K562 (cell line): Measurements from ENCODE around the gene PPP1CA. TPM values are rescaled to one million over a fixed set of nuclear protein-coding genes. Genes with fewer than 3 reads are reported as not detected.

Source experiments
- ATAC-seq: fragments of 200-7000 bp; cut with Tn5 transposase; 3 replicates; pipeline ENCODE4 v1.9.1; 2020; ENCODE audit warnings: moderate library complexity
- BruUV-seq: library from RNA; stranded (reverse); fragments of 400-500 nt; replicated peaks from 2 replicates; lab custom pipeline; 2021; lab: Mats Ljungman, UMichigan
- CTCF ChIA-PET: fragments of 300-600 bp; formaldehyde crosslinking; extraction: SDS; loops from one replicate; lab custom pipeline; 2021; ENCODE audit warnings: low intra/inter-chr PET ratio; lab: Yijun Ruan, JAX
- POLR2A ChIA-PET: fragments of 300-600, 350-650 bp; sonication (Branson Sonifier 250); formaldehyde crosslinking; extraction: SDS; loops from one replicate; lab custom pipeline; 2021; ENCODE audit warnings: antibody characterized with exemption, inconsistent platforms; lab: Yijun Ruan, JAX
- DNase-seq, 4 experiments: peaks; one replicate each; pipeline versions ENCODE4 v3.0.0 to v3.0.0-alpha.2; 2011 to 2018; ENCODE audit warnings: low spot score in 3 of 4, mixed read lengths in 3 of 4; ENCODE audit errors: extremely low read depth in 1 of 4
- FAIRE-seq: peaks from 2 replicates; lab custom pipeline; 2011; peaks lifted over from hg19 to GRCh38; lab: Jason Lieb, UNC
- H2AFZ ChIP-seq: 2 replicates; pipeline ENCODE4 v1.6.0; 2011; ENCODE audit warnings: low read depth, low read length, control low read depth, inconsistent platforms
- H3K27ac ChIP-seq: fragments of 200-600 bp; 3 replicates; pipeline ENCODE4 v1.8.0; 2011; ENCODE audit warnings: low read depth, mild to moderate bottlenecking, control low read depth, inconsistent platforms, low read length, moderate library complexity, mixed read lengths; ENCODE audit errors: extremely low read depth
- H3K27me3 ChIP-seq, 2 experiments: fragments of 300-600 bp in 1 of 2; 2 replicates in 1 of 2; 3 replicates in 1 of 2; pipeline versions ENCODE4 v1.6.0 to v1.8.0; 2011; ENCODE audit warnings: inconsistent platforms in 2 of 2, low read length in 2 of 2, mild to moderate bottlenecking in 1 of 2, mixed read lengths in 1 of 2, moderate library complexity in 1 of 2; ENCODE audit not compliant: control insufficient read depth in 2 of 2, insufficient read depth in 2 of 2
- H3K36me3 ChIP-seq: fragments of 300-600 bp; 3 replicates; pipeline ENCODE4 v1.8.0; 2011; ENCODE audit warnings: mild to moderate bottlenecking, low read length, inconsistent platforms; ENCODE audit not compliant: control insufficient read depth, insufficient read depth
- H3K4me1 ChIP-seq, 2 experiments: fragments of 200-600 bp in 1 of 2; replicated peaks in 1 of 2; 2 replicates in 1 of 2; 3 replicates in 1 of 2; pipeline versions ENCODE4 v1.5.1 to v1.8.0; 2011; ENCODE audit warnings: inconsistent platforms in 2 of 2, low read length in 2 of 2, mild to moderate bottlenecking in 1 of 2, mixed read lengths in 1 of 2, moderate library complexity in 1 of 2; ENCODE audit not compliant: control insufficient read depth in 2 of 2, insufficient read depth in 2 of 2
- H3K4me2 ChIP-seq: 2 replicates; pipeline ENCODE4 v1.6.1; 2011; ENCODE audit warnings: low read length, control low read depth, inconsistent platforms, mixed read lengths; ENCODE audit not compliant: insufficient read depth
- H3K4me3 ChIP-seq: fragments of 200-600 bp; sonication (generic), shearing (Covaris generic); 2 replicates; pipeline ENCODE4 v1.5.1; 2016; ENCODE audit warnings: control low read depth, inconsistent platforms
- H3K79me2 ChIP-seq: fragments of 200-600 bp; 3 replicates; pipeline ENCODE4 v1.8.0; 2011; ENCODE audit warnings: low read length, inconsistent platforms; ENCODE audit not compliant: control insufficient read depth, insufficient read depth
- H3K9ac ChIP-seq, 2 experiments: 2 replicates each; pipeline versions ENCODE4 v1.6.0 to v1.6.1; 2011; ENCODE audit warnings: low read depth in 2 of 2, low read length in 2 of 2, control low read depth in 1 of 2, inconsistent platforms in 1 of 2, mild to moderate bottlenecking in 1 of 2, mixed read lengths in 1 of 2; ENCODE audit not compliant: insufficient read depth in 1 of 2
- H3K9me1 ChIP-seq: one replicate; pipeline ENCODE4 v1.6.0; 2011; ENCODE audit warnings: inconsistent platforms, mild to moderate bottlenecking, low read length, moderate library complexity; ENCODE audit not compliant: control insufficient read depth, insufficient read depth
- H3K9me3 ChIP-seq: replicated peaks from 2 replicates; pipeline ENCODE4 v1.5.1; 2011; ENCODE audit warnings: low read depth, low read length, inconsistent platforms; ENCODE audit not compliant: control insufficient read depth, insufficient read depth
- H4K20me1 ChIP-seq: replicated peaks from 2 replicates; pipeline ENCODE4 v1.6.1; 2011; ENCODE audit warnings: low read length, inconsistent platforms, mixed read lengths; ENCODE audit not compliant: control insufficient read depth, insufficient read depth
- KDM1A ChIP-seq, 2 experiments: fragments of 450-650 bp; IDR thresholded peaks; 2 replicates each; pipeline ENCODE4 v1.6.1; 2016; ENCODE audit warnings: mild to moderate bottlenecking in 2 of 2
- MAFG ChIP-seq: fragments of 450-650 bp; conservative IDR thresholded peaks from 2 replicates; pipeline ENCODE4 v1.6.1; 2016; ENCODE audit warnings: missing genetic modification characterization, missing compliant biosample characterization
- WGBS: fragments of 100-300 bp; shearing (Covaris generic); methylation state at CpG from one replicate; pipeline ENCODE4 v1.1.6; 2016; ENCODE audit warnings: low coverage, mixed read lengths; ENCODE audit not compliant: insufficient coverage; ENCODE audit errors: missing lambda C conversion rate; 5-methylcytosine and 5-hydroxymethylcytosine counted together
- in situ Hi-C: fragments of 300-500 bp; cut with MboI; formaldehyde crosslinking; loops from 4 replicates; pipeline ENCODE4 v1.15.0; 2018; ENCODE audit warnings: inconsistent platforms, mixed read lengths
- intact Hi-C: fragments of 100-400 bp; cut with micrococcal nuclease; formaldehyde crosslinking; loops from 2 replicates; pipeline ENCODE4 v1.14.2; 2022
- polyA plus RNA-seq, 8 experiments: library from polyadenylated mRNA; depleted of rRNA in 4 of 8; stranded (reverse) in 5 of 8; unstranded in 3 of 8; fragments of >200 nt; fragmentation: Nextera tagmentation in 2 of 8; fragmentation: Illumina TruSeq in 1 of 8; extraction: Ambion mirVana in 2 of 8; extraction: Trizol in 1 of 8; gene quantifications; 2 replicates each; pipeline versions ENCODE4 v1.2.1 to v1.2.3, GENCODE V29; 2011 to 2014; ENCODE audit warnings: inconsistent platforms in 1 of 8, missing spikeins in 1 of 8
- total RNA-seq, 7 experiments: library from RNA; depleted of rRNA in 6 of 7; stranded (reverse); fragments of >200 nt in 6 of 7; fragmentation: Illumina TruSeq in 2 of 7; extraction: Trizol in 2 of 7; gene quantifications; 2 replicates each; pipeline versions ENCODE4 v1.2.1 to v1.2.3, GENCODE V29; 2011 to 2021; ENCODE audit warnings: low replicate concordance in 1 of 7
- TF ChIP-seq, protein P1 (sequence below): sonication (generic); IDR thresholded peaks from 2 replicates; pipeline ENCODE4 v1.6.1; 2016
- TF ChIP-seq, protein P2 (sequence below): fragments of 450-650 bp; IDR thresholded peaks from 2 replicates; pipeline ENCODE4 v1.7.0; 2016; ENCODE audit warnings: borderline replicate concordance

Gene PPP1CA
- total and polyA plus RNA-seq, 9 of the 15 experiments (the other 6 are each of a cell fraction or from before 2014, with no cell fraction given), result 18.2 to 242 (median 188) TPM

DNA sequence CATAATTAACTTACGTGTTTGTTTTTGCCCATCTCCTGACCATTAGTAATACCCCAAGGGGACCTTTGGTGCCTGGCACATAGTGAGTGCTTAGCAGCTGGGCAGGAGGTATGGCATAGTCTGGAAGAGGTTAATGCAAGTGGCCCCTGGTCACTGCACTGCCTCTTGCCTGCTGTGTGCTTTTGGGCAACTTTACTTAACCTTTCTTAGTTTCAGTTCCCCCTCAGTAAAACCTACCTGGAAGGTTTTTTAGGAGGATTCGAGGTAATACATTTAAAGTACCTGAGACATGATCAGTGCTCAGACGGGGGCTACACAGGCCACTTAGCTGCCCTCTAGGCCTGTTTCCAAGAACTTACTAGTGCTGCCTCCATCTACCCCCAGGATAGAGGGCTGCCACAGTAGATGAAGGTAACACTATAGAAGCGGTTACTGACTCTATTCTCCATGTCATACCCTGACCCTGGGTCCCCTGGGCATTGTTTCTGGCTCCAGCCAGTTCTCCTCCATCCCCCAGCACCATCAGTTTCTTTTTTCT lies 51.7 kb downstream of the PPP1CA start:
- WGBS, result 51% methylated on average over 4 of the region's 4 CpGs
- H3K4me2 ChIP-seq, result no peak overlapping the region

More for the DNA sequence above, 51.7 kb downstream of the PPP1CA start:
- no peak overlapping the region for H3K27ac ChIP-seq
- no peak for DNase-seq
- no peak for TF ChIP-seq MAFG (tag)
- TF ChIP-seq KDM1A (IDR thresholded peaks at IDR 0.05), result no peak
- TF ChIP-seq, protein P1, sequence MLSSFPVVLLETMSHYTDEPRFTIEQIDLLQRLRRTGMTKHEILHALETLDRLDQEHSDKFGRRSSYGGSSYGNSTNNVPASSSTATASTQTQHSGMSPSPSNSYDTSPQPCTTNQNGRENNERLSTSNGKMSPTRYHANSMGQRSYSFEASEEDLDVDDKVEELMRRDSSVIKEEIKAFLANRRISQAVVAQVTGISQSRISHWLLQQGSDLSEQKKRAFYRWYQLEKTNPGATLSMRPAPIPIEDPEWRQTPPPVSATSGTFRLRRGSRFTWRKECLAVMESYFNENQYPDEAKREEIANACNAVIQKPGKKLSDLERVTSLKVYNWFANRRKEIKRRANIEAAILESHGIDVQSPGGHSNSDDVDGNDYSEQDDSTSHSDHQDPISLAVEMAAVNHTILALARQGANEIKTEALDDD, result no peak
- TF ChIP-seq, protein P2, sequence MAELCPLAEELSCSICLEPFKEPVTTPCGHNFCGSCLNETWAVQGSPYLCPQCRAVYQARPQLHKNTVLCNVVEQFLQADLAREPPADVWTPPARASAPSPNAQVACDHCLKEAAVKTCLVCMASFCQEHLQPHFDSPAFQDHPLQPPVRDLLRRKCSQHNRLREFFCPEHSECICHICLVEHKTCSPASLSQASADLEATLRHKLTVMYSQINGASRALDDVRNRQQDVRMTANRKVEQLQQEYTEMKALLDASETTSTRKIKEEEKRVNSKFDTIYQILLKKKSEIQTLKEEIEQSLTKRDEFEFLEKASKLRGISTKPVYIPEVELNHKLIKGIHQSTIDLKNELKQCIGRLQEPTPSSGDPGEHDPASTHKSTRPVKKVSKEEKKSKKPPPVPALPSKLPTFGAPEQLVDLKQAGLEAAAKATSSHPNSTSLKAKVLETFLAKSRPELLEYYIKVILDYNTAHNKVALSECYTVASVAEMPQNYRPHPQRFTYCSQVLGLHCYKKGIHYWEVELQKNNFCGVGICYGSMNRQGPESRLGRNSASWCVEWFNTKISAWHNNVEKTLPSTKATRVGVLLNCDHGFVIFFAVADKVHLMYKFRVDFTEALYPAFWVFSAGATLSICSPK, result no peak
- no peaks in the 10 kb centered on the region; the same call in 1 of the 2 replicates for H4K20me1 ChIP-seq
- peaks cover 4% of the 10 kb centered on the region; the same call in 1 of the 3 replicates for H3K36me3 ChIP-seq
- no TSS peak for BruUV-seq
- H2AFZ ChIP-seq, result no peak overlapping the region
- no peaks in the 10 kb centered on the region for H3K9me1 ChIP-seq
- H3K27me3 ChIP-seq, result no peaks in the 10 kb centered on the region
- no peak for FAIRE-seq
- peaks cover 47 to 51% of the 10 kb centered on the region in 2 experiments for H3K4me1 ChIP-seq
- no peak overlapping the region for H3K9ac ChIP-seq
- in situ Hi-C loops, result no loop called here
- peaks cover 8% of the 10 kb centered on the region for H3K79me2 ChIP-seq
- no peaks in the 10 kb centered on the region for H3K9me3 ChIP-seq
- H3K4me3 ChIP-seq, result no peak overlapping the region
- no peak for ATAC-seq
- POLR2A ChIA-PET, result interaction anchor here (0.6 to 1.7 kb wide), 4 partner anchors 30 to 89 kb away, joined by 3 to 5 read pairs (median 3); partner anchors contain the start of gene PPP1CA
- CTCF ChIA-PET, result no interaction called here
- intact Hi-C loops, result loop anchor here (5.0 kb wide), 1 partner anchor 232 kb away; the partner anchor contains the start of gene GSTP1
